Esophagus (tissue), 2 donors: Measurements from ENCODE around the gene LMNTD2. TPM values are rescaled to one million over a fixed set of nuclear protein-coding genes. Genes with fewer than 3 reads are reported as not detected.

Experiments
- H3K27ac ChIP-seq, 2 donors: one replicate each; pipeline ENCODE4 v1.5.1; 2013; ENCODE audit warnings: low read depth in 2 of 2, mild to moderate bottlenecking in 2 of 2, inconsistent platforms in 1 of 2, low read length in 1 of 2, moderate library complexity in 1 of 2
- H3K27me3 ChIP-seq, 2 donors: one replicate each; pipeline ENCODE4 v1.6.1; 2013; ENCODE audit warnings: low read length in 2 of 2, control low read depth in 1 of 2, mild to moderate bottlenecking in 1 of 2; ENCODE audit not compliant: insufficient read depth in 2 of 2, control insufficient read depth in 1 of 2
- H3K36me3 ChIP-seq, 2 donors: one replicate each; pipeline ENCODE4 v1.6.1; 2013; ENCODE audit warnings: low read length in 1 of 2; ENCODE audit not compliant: control insufficient read depth in 2 of 2, insufficient read depth in 2 of 2
- H3K4me1 ChIP-seq, 2 donors: one replicate each; pipeline ENCODE4 v1.6.1; 2013; ENCODE audit warnings: low read length in 1 of 2; ENCODE audit not compliant: control insufficient read depth in 2 of 2, insufficient read depth in 2 of 2
- H3K4me3 ChIP-seq, 2 donors: one replicate each; pipeline ENCODE4 v1.5.1; 2013; ENCODE audit warnings: low read length in 2 of 2, mild to moderate bottlenecking in 2 of 2, low read depth in 1 of 2, moderate library complexity in 1 of 2
- H3K9me3 ChIP-seq, 2 donors: one replicate each; pipeline ENCODE4 v1.6.1; 2013; ENCODE audit warnings: mild to moderate bottlenecking in 2 of 2, low read depth in 1 of 2, low read length in 1 of 2, moderate library complexity in 1 of 2; ENCODE audit not compliant: control insufficient read depth in 2 of 2, insufficient read depth in 1 of 2
- WGBS, 2 donors: extraction: QIAGEN DNeasy Blood & Tissue Kit; methylation state at CpG; one replicate each; pipeline ENCODE4 v1.1.7; 2013; 5-methylcytosine and 5-hydroxymethylcytosine counted together
- polyA plus RNA-seq, 2 donors: library from polyadenylated mRNA; stranded (reverse); fragments of 200-250 nt; gene quantifications; one replicate each; pipeline ENCODE4 v1.2.3, GENCODE V29; 2013
- donor health status: healthy with polysubstance abuse.
- donor health status: Bipolar disorder and iron deficiency.

Gene LMNTD2
- polyA plus RNA-seq, 2 donors = 2.9 to 6.9 TPM

DNA sequence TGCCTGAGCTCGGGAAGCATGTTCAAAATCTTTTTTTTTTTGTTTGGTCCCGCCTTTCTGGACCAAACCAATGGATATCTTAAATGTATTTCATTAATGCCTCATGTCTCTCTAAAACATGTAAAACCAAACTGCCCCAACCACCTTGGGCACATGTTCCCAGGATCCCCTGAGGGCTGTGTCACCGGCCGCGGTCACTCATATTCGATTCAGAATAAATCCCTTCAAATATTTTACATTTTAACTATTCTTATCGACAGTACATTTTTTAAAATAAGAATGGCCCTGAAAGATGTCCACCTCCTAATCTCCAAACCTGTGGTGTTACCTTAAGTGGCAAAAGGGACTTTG lies 55.6 kb downstream of the LMNTD2 start:
- WGBS, 2 donors = 45 to 65% methylated on average over 7 of the region's 7 CpGs
- peaks cover 6 to 24% of the 10 kb centered on the region in 2 donors for H3K4me1 ChIP-seq
- H3K27me3 ChIP-seq = no peaks in the 10 kb centered on the region
- H3K9me3 ChIP-seq = no peaks in the 10 kb centered on the region
- H3K27ac ChIP-seq = peak overlapping the region; percentile 99 to 100
- H3K36me3 ChIP-seq = peaks cover 6 to 22% of the 10 kb centered on the region in 2 donors
- H3K4me3 ChIP-seq = peak overlapping the region in 1 of 2 donors; percentile 49

Other genes with a start within 250 kb of the LMNTD2 start
- 100 to 1,000 TPM in 1 of 2 donors, 10 to 100 TPM in 1; 48.2 to 112 TPM for gene IFITM1, start 246.7 kb downstream of the LMNTD2 start, polyA plus RNA-seq
- gene IFITM3, start 239.9 kb downstream of the LMNTD2 start, polyA plus RNA-seq = 100 to 1,000 TPM; 243 to 450 TPM
- 1 to 10 TPM; 5.0 to 5.2 TPM for gene B4GALNT4, start 191.2 kb downstream of the LMNTD2 start, polyA plus RNA-seq
- 100 to 1,000 TPM; 332 to 353 TPM for gene PKP3, start 166.5 kb downstream of the LMNTD2 start, polyA plus RNA-seq
- gene SIGIRR, start 145.7 kb downstream of the LMNTD2 start, polyA plus RNA-seq = 10 to 100 TPM; 25.4 to 41.7 TPM
- gene ANO9, start 118.7 kb downstream of the LMNTD2 start, polyA plus RNA-seq = 10 to 100 TPM; 18.1 to 40.4 TPM
- 10 to 100 TPM; 12.4 to 20.5 TPM for gene PTDSS2, start 110.5 kb downstream of the LMNTD2 start, polyA plus RNA-seq
- gene RNH1, start 53.5 kb downstream of the LMNTD2 start, polyA plus RNA-seq = 100 to 1,000 TPM; 106 to 219 TPM
- gene HRAS, start 25.2 kb downstream of the LMNTD2 start, polyA plus RNA-seq = 100 to 1,000 TPM; 163 to 257 TPM
- gene LRRC56, start 23.2 kb downstream of the LMNTD2 start, polyA plus RNA-seq = 1 to 10 TPM; 1.7 to 4.0 TPM
- gene RASSF7, start 232 bp upstream of the LMNTD2 start, polyA plus RNA-seq = 10 to 100 TPM; 46.6 to 82.4 TPM
- gene PHRF1, start 15.7 kb upstream of the LMNTD2 start, polyA plus RNA-seq = 10 to 100 TPM; 13.7 to 28.4 TPM
- 10 to 100 TPM; 17.0 to 30.1 TPM for gene IRF7, start 55.2 kb upstream of the LMNTD2 start, polyA plus RNA-seq
- gene CDHR5, start 64.2 kb upstream of the LMNTD2 start, polyA plus RNA-seq = under 1 TPM; 0.02 to 0.08 TPM
- gene SCT, start 66.4 kb upstream of the LMNTD2 start, polyA plus RNA-seq = not detected
- gene DRD4, start 76.5 kb upstream of the LMNTD2 start, polyA plus RNA-seq = under 1 TPM; 0.18 to 0.39 TPM
- 10 to 100 TPM; 20.3 to 42.4 TPM for gene DEAF1, start 134.5 kb upstream of the LMNTD2 start, polyA plus RNA-seq
- gene TMEM80, start 135.1 kb upstream of the LMNTD2 start, polyA plus RNA-seq = 10 to 100 TPM; 25.0 to 53.9 TPM
- gene EPS8L2, start 145.5 kb upstream of the LMNTD2 start, polyA plus RNA-seq = 100 to 1,000 TPM; 254 to 440 TPM
- gene TALDO1, start 186.7 kb upstream of the LMNTD2 start, polyA plus RNA-seq = 100 to 1,000 TPM; 228 to 278 TPM
- gene GATD1, start 216.7 kb upstream of the LMNTD2 start, polyA plus RNA-seq = 10 to 100 TPM; 23.1 to 49.2 TPM
- gene CEND1, start 229.4 kb upstream of the LMNTD2 start, polyA plus RNA-seq = under 1 TPM; 0.10 to 0.12 TPM
- 10 to 100 TPM; 10.2 TPM for gene SLC25A22, start 237.5 kb upstream of the LMNTD2 start, polyA plus RNA-seq
- 10 to 100 TPM; 11.3 to 27.8 TPM for gene PIDD1, start 244.5 kb upstream of the LMNTD2 start, polyA plus RNA-seq
- gene RPLP2, start 249.2 kb upstream of the LMNTD2 start, polyA plus RNA-seq = 1,000 to 10,000 TPM; 1,061 to 1,474 TPM